GM12878 (cell line): Measurements from ENCODE around the gene TBC1D1. TPM values are rescaled to one million over a fixed set of nuclear protein-coding genes. Genes with fewer than 3 reads are reported as not detected.

Experiments used
- ASH2L ChIP-seq: fragments of 300-600, 200-600 bp; sonication (generic); IDR thresholded peaks from 2 replicates; pipeline ENCODE4 v1.6.1; 2017; ENCODE audit warnings: low read depth, mild to moderate bottlenecking, borderline replicate concordance
- EED ChIP-seq: sonication (generic); IDR thresholded peaks from 2 replicates; pipeline ENCODE4 v1.6.1; 2016; ENCODE audit warnings: antibody characterized with exemption, low read depth
- ETV6 ChIP-seq, 2 experiments: fragments of 450-650 bp in 1 of 2; IDR thresholded peaks in 1 of 2; conservative IDR thresholded peaks in 1 of 2; 2 replicates each; pipeline ENCODE4 v1.6.1; 2014; ENCODE audit warnings: antibody characterized with exemption in 1 of 2, borderline replicate concordance in 1 of 2, low read depth in 1 of 2, mild to moderate bottlenecking in 1 of 2, moderate library complexity in 1 of 2
- GABPA ChIP-seq: IDR thresholded peaks from 2 replicates; pipeline ENCODE4 v1.6.1; 2014; ENCODE audit warnings: antibody characterized with exemption, low read depth, mild to moderate bottlenecking, inconsistent platforms
- GATAD2B ChIP-seq: fragments of 450-650 bp; conservative IDR thresholded peaks from 2 replicates; pipeline ENCODE4 v1.6.1; 2017; ENCODE audit warnings: low read depth, mild to moderate bottlenecking, moderate library complexity
- IKZF1 ChIP-seq: fragments of 450-650 bp; conservative IDR thresholded peaks from 2 replicates; pipeline ENCODE4 v1.6.1; 2017; ENCODE audit warnings: antibody characterized with exemption, mild to moderate bottlenecking
- MEF2B ChIP-seq: fragments of 450-650 bp; IDR thresholded peaks from 2 replicates; pipeline ENCODE4 v1.6.1; 2018; ENCODE audit warnings: mild to moderate bottlenecking, moderate library complexity; ENCODE audit not compliant: partially characterized antibody, poor library complexity, severe bottlenecking
- MTA2 ChIP-seq: fragments of 450-650 bp; IDR thresholded peaks from 2 replicates; pipeline ENCODE4 v1.6.1; 2016; ENCODE audit warnings: low read depth, mild to moderate bottlenecking, moderate library complexity
- MTA3 ChIP-seq: IDR thresholded peaks from 2 replicates; pipeline ENCODE4 v1.6.1; 2012; ENCODE audit warnings: low read length, inconsistent platforms, borderline replicate concordance
- NR2C2 ChIP-seq: IDR thresholded peaks from 2 replicates; pipeline ENCODE4 v1.6.1; 2011; ENCODE audit warnings: borderline replicate concordance, low read depth; ENCODE audit not compliant: control insufficient read depth, insufficient read length
- NR2F1 ChIP-seq: fragments of 450-650 bp; conservative IDR thresholded peaks from 2 replicates; pipeline ENCODE4 v1.6.1; 2017; ENCODE audit warnings: mild to moderate bottlenecking
- RB1 ChIP-seq: fragments of 450-650 bp; formaldehyde crosslinking; IDR thresholded peaks from 2 replicates; pipeline ENCODE4 v1.6.1; 2017; ENCODE audit warnings: mild to moderate bottlenecking, borderline replicate concordance
- SMAD5 ChIP-seq: IDR thresholded peaks from 2 replicates; pipeline ENCODE4 v1.6.1; 2016; ENCODE audit warnings: antibody characterized with exemption, low read depth
- SRF ChIP-seq, 2 experiments: IDR thresholded peaks; 2 replicates each; pipeline ENCODE4 v1.6.1; 2011; ENCODE audit warnings: low read depth in 2 of 2, low read length in 2 of 2, mild to moderate bottlenecking in 1 of 2, moderate library complexity in 1 of 2
- ZNF24 ChIP-seq: fragments of 450-650 bp; IDR thresholded peaks from 2 replicates; pipeline ENCODE4 v1.6.1; 2017; ENCODE audit warnings: antibody characterized with exemption, mild to moderate bottlenecking
- ZNF384 ChIP-seq: IDR thresholded peaks from 2 replicates; pipeline ENCODE4 v1.6.1; 2012; ENCODE audit warnings: low read depth, mild to moderate bottlenecking, low read length, improper control_type of control experiment, borderline replicate concordance
- polyA plus RNA-seq, 11 experiments: library from polyadenylated mRNA; depleted of rRNA in 4 of 11; unstranded in 6 of 11; stranded (reverse) in 5 of 11; fragments of >200 nt; fragmentation: Nextera tagmentation in 4 of 11; fragmentation: Illumina TruSeq in 1 of 11; extraction: Ambion mirVana in 4 of 11; extraction: Trizol in 1 of 11; gene quantifications; 1 replicate in 1 of 11; 2 replicates in 10 of 11; pipeline versions ENCODE4 v1.2.1 to v1.2.3, GENCODE V29; 2011 to 2016; ENCODE audit warnings: inconsistent platforms in 2 of 11, missing spikeins in 2 of 11, low read depth in 1 of 11
- total RNA-seq, 4 experiments: library from RNA; depleted of rRNA in 3 of 4; stranded (reverse); fragments of >200 nt in 3 of 4; fragmentation: Illumina TruSeq in 1 of 4; extraction: Trizol in 1 of 4; gene quantifications; 2 replicates each; pipeline versions ENCODE4 v1.2.1 to v1.2.3, GENCODE V29; 2013 to 2021
- TF ChIP-seq, protein P1 (sequence below): IDR thresholded peaks from 2 replicates; pipeline ENCODE4 v1.6.1; 2012; ENCODE audit warnings: low read length, inconsistent platforms
- TF ChIP-seq, protein P2 (sequence below): IDR thresholded peaks from 2 replicates; pipeline ENCODE4 v1.6.1; 2011; ENCODE audit warnings: borderline replicate concordance, low read depth, mild to moderate bottlenecking, moderate library complexity, low read length; ENCODE audit not compliant: insufficient read depth, poor library complexity, severe bottlenecking
- TF ChIP-seq, protein P3 (sequence below): IDR thresholded peaks from 2 replicates; pipeline ENCODE4 v1.6.1; 2012; ENCODE audit warnings: improper control_type of control experiment, low read depth, low read length; ENCODE audit not compliant: insufficient replicate concordance

The TBC1D1 gene
- total and polyA plus RNA-seq, 10 of the 15 experiments (the other 5 are each of a cell fraction or from before 2014, with no cell fraction given), result 5.3 to 102 (median 57.8) TPM

DNA sequence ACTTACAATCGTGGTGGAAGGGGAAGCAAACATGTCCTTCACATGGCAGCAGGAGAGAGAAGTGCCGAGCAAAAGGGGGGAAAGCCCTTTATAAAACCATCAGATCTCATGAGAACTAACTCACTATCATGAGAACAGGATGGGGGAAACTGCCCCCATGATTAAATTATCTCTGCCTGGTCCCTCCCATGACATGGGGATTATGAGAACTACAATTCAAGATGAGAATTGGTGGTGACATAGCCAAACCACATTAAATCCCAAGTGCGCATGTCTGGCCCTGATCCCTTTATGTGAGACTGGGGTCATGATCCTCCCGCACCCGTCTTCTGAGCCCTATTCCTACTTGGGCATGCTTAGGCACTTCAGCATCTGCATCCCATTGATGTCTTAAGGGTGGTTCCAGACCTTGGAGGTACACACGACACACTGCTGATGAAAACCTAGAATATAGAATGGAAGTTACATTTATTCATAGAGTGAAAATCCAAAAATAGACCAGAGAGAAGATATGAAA lies 185.3 kb downstream of the TBC1D1 start (continued):
- TF ChIP-seq, protein P1, sequence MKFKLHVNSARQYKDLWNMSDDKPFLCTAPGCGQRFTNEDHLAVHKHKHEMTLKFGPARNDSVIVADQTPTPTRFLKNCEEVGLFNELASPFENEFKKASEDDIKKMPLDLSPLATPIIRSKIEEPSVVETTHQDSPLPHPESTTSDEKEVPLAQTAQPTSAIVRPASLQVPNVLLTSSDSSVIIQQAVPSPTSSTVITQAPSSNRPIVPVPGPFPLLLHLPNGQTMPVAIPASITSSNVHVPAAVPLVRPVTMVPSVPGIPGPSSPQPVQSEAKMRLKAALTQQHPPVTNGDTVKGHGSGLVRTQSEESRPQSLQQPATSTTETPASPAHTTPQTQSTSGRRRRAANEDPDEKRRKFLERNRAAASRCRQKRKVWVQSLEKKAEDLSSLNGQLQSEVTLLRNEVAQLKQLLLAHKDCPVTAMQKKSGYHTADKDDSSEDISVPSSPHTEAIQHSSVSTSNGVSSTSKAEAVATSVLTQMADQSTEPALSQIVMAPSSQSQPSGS, result peak; percentile 95
- TF ChIP-seq SMAD5 (peak; percentile 43; the same call in 1 of the 2 replicates), NR2C2 (no peak), MTA3 (no peak; the same call in 1 of the 2 replicates), GATAD2B (peak; percentile 59; the same call in 1 of the 2 replicates), EED (peak; percentile 85), RB1 (no peak), MEF2B (peak; percentile 74), NR2F1 (peak; percentile 43; the same call in 1 of the 2 replicates), ZNF24 (0 out of 2 replicates have a peak, but pooled peaks have one; percentile 5), IKZF1 (peak; percentile 34; the same call in 1 of the 2 replicates), GABPA (no peak), ZNF384 (no peak), ASH2L (no peak), SRF (IDR thresholded peaks at IDR 0.05; ENCODE audit: low read depth in 2 of 2, low read length in 2 of 2) (no peak), MTA2 (peak; percentile 19; the same call in 1 of the 2 replicates), ETV6 (conservative IDR thresholded peaks at IDR 0.05 in 1 of 2, IDR thresholded peaks at IDR 0.05 in 1 of 2; ENCODE audit: borderline replicate concordance in 1 of 2, low read depth in 1 of 2) (peak in 1 of 2 experiments; percentile 66; a peak in 2 of 4 replicates)
- TF ChIP-seq, protein P2, sequence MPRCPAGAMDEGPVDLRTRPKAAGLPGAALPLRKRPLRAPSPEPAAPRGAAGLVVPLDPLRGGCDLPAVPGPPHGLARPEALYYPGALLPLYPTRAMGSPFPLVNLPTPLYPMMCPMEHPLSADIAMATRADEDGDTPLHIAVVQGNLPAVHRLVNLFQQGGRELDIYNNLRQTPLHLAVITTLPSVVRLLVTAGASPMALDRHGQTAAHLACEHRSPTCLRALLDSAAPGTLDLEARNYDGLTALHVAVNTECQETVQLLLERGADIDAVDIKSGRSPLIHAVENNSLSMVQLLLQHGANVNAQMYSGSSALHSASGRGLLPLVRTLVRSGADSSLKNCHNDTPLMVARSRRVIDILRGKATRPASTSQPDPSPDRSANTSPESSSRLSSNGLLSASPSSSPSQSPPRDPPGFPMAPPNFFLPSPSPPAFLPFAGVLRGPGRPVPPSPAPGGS, result peak; percentile 94
- TF ChIP-seq, protein P3, sequence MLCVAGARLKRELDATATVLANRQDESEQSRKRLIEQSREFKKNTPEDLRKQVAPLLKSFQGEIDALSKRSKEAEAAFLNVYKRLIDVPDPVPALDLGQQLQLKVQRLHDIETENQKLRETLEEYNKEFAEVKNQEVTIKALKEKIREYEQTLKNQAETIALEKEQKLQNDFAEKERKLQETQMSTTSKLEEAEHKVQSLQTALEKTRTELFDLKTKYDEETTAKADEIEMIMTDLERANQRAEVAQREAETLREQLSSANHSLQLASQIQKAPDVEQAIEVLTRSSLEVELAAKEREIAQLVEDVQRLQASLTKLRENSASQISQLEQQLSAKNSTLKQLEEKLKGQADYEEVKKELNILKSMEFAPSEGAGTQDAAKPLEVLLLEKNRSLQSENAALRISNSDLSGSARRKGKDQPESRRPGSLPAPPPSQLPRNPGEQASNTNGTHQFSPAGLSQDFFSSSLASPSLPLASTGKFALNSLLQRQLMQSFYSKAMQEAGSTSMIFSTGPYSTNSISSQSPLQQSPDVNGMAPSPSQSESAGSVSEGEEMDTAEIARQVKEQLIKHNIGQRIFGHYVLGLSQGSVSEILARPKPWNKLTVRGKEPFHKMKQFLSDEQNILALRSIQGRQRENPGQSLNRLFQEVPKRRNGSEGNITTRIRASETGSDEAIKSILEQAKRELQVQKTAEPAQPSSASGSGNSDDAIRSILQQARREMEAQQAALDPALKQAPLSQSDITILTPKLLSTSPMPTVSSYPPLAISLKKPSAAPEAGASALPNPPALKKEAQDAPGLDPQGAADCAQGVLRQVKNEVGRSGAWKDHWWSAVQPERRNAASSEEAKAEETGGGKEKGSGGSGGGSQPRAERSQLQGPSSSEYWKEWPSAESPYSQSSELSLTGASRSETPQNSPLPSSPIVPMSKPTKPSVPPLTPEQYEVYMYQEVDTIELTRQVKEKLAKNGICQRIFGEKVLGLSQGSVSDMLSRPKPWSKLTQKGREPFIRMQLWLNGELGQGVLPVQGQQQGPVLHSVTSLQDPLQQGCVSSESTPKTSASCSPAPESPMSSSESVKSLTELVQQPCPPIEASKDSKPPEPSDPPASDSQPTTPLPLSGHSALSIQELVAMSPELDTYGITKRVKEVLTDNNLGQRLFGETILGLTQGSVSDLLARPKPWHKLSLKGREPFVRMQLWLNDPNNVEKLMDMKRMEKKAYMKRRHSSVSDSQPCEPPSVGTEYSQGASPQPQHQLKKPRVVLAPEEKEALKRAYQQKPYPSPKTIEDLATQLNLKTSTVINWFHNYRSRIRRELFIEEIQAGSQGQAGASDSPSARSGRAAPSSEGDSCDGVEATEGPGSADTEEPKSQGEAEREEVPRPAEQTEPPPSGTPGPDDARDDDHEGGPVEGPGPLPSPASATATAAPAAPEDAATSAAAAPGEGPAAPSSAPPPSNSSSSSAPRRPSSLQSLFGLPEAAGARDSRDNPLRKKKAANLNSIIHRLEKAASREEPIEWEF, result peak; percentile 39
